Keratinocyte (primary cell): ENCODE data around the gene CGNL1. TPM values are rescaled to one million over a fixed set of nuclear protein-coding genes. Genes with fewer than 3 reads are reported as not detected.

Experiments used
- DNase-seq: peaks from one replicate; pipeline ENCODE4 v3.0.0-alpha.2; 2011; ENCODE audit warnings: low read depth, missing footprints, low spot score
- FAIRE-seq: peaks from 2 replicates; lab custom pipeline; 2011; peaks lifted over from hg19 to GRCh38; lab: Jason Lieb, UNC
- H2AFZ ChIP-seq: 2 replicates; pipeline ENCODE4 v1.6.0; 2012; ENCODE audit warnings: low read length, control low read depth, inconsistent platforms; ENCODE audit not compliant: control insufficient read depth
- H3K27ac ChIP-seq: 2 replicates; pipeline ENCODE4 v1.5.1; 2011; ENCODE audit warnings: low read length; ENCODE audit not compliant: control insufficient read depth, insufficient read depth
- H3K27me3 ChIP-seq: 3 replicates; pipeline ENCODE4 v1.6.0; 2011; ENCODE audit warnings: low read length; ENCODE audit not compliant: control insufficient read depth, insufficient read depth; ENCODE audit errors: extremely low read depth
- H3K36me3 ChIP-seq, 2 experiments: 2 replicates in 1 of 2; 3 replicates in 1 of 2; pipeline ENCODE4 v1.5.1; 2011; ENCODE audit warnings: low read length in 2 of 2, mild to moderate bottlenecking in 1 of 2; ENCODE audit not compliant: control insufficient read depth in 2 of 2, insufficient read depth in 2 of 2; ENCODE audit errors: extremely low read depth in 1 of 2
- H3K4me1 ChIP-seq: 3 replicates; pipeline ENCODE4 v1.5.1; 2011; ENCODE audit warnings: low read length; ENCODE audit not compliant: control insufficient read depth, insufficient read depth; ENCODE audit errors: extremely low read depth
- H3K4me2 ChIP-seq: 3 replicates; pipeline ENCODE4 v1.6.0; 2011; ENCODE audit warnings: low read depth, low read length; ENCODE audit not compliant: control insufficient read depth, insufficient read depth; ENCODE audit errors: extremely low read depth
- H3K4me3 ChIP-seq, 3 experiments: fragments of 200-600 bp in 1 of 3; sonication (generic) in 1 of 3; 2 replicates in 2 of 3; 3 replicates in 1 of 3; pipeline ENCODE4 v1.5.1; 2011 to 2016; ENCODE audit warnings: low read length in 3 of 3, mild to moderate bottlenecking in 3 of 3, control low read depth in 2 of 3, inconsistent platforms in 1 of 3, low read depth in 1 of 3, mixed read lengths in 1 of 3, mixed run types in 1 of 3, moderate library complexity in 1 of 3; ENCODE audit not compliant: control insufficient read depth in 2 of 3, insufficient read depth in 2 of 3; ENCODE audit errors: extremely low read depth in 1 of 3
- H3K79me2 ChIP-seq: 2 replicates; pipeline ENCODE4 v1.6.0; 2012; ENCODE audit warnings: low read length; ENCODE audit not compliant: control insufficient read depth, insufficient read depth
- H3K9ac ChIP-seq: 3 replicates; pipeline ENCODE4 v1.6.0; 2011; ENCODE audit warnings: low read length; ENCODE audit not compliant: control insufficient read depth, insufficient read depth; ENCODE audit errors: extremely low read depth
- H3K9me1 ChIP-seq: 3 replicates; pipeline ENCODE4 v1.6.0; 2011; ENCODE audit warnings: low read length; ENCODE audit not compliant: control insufficient read depth, insufficient read depth; ENCODE audit errors: extremely low read depth
- H3K9me3 ChIP-seq: 2 replicates; pipeline ENCODE4 v1.5.1; 2012; ENCODE audit warnings: low read depth, low read length; ENCODE audit not compliant: control insufficient read depth
- H4K20me1 ChIP-seq: 3 replicates; pipeline ENCODE4 v1.6.0; 2011; ENCODE audit warnings: low read length; ENCODE audit not compliant: control insufficient read depth, insufficient read depth; ENCODE audit errors: extremely low read depth
- CTCF ChIP-seq, 3 experiments: IDR thresholded peaks in 1 of 3; conservative IDR thresholded peaks in 1 of 3; optimal IDR thresholded peaks in 1 of 3; 2 replicates in 2 of 3; 3 replicates in 1 of 3; pipeline versions ENCODE3 to v1.5.1; 2011; ENCODE audit warnings: low read length in 3 of 3, mild to moderate bottlenecking in 3 of 3, moderate library complexity in 2 of 3, control low read depth in 1 of 3, inconsistent platforms in 1 of 3; ENCODE audit not compliant: insufficient read depth in 2 of 3; ENCODE audit errors: extremely low read depth in 1 of 3
- EZH2 ChIP-seq: IDR thresholded peaks from one replicate; pipeline ENCODE4 v1.6.1; 2012; ENCODE audit warnings: inconsistent platforms, mild to moderate bottlenecking, low read length, moderate library complexity
- dilution Hi-C: fragments of 300-500 bp; cut with MboI; formaldehyde crosslinking; loops from one replicate; pipeline ENCODE4 v1.7.0; 2020; ENCODE audit warnings: low sequenced_read_pairs; ENCODE audit not compliant: extremely low pct_ligation_motif_present
- polyA plus RNA-seq, 5 experiments: library from polyadenylated mRNA; depleted of rRNA in 3 of 5; stranded (reverse) in 3 of 5; stranded (forward) in 1 of 5; unstranded in 1 of 5; fragments of >200 nt; gene quantifications; 1 replicate in 1 of 5; 2 replicates in 3 of 5; 3 replicates in 1 of 5; pipeline versions ENCODE4 v1.2.1 to v1.2.3, GENCODE V29; 2011 to 2012; ENCODE audit warnings: missing spikeins in 2 of 5, low read depth in 1 of 5, low replicate concordance in 1 of 5

Gene CGNL1
- polyA plus RNA-seq, 1 donor (not counting 4 experiments of a cell fraction or from before 2014, with no cell fraction given) = 0.05 TPM

DNA sequence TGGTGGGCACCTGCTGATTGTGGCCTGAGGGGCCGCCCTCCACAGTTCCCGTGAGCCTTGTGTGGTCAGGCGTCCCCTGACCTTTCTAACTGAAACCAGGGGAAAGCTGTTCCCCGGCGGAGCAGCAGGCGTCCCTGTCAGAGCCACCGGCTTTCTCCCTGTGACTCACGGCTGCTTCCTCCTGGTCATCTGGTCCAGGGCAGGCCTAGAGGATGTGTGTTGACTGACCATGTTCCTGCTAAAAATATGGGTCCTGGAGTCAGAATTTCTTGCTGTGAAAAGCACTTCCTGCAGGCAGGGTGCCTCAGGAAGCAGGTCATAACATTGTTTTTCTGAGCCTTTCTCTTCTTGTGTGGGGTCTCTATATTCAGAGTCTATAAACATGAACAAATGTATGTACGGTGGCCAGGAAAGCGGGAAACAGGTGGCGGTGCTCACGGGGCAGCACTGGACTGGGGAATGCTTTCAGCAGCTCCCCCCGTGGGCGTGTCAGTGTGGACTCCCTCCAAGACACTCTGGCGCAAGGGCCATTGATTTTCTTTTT is 38.4 kb upstream of the CGNL1 start:
- Histone ChIP-seq H3K9ac (no peak overlapping the region), H3K27ac (no peak overlapping the region), H3K9me1 (no peaks in the 10 kb centered on the region), H3K27me3 (no peaks in the 10 kb centered on the region), H3K4me1 (peaks cover 13% of the 10 kb centered on the region), H3K79me2 (no peaks in the 10 kb centered on the region), H3K4me3 (no peak overlapping the region), H3K9me3 (no peaks in the 10 kb centered on the region), H2AFZ (no peak overlapping the region), H4K20me1 (no peaks in the 10 kb centered on the region), H3K36me3 (no peaks in the 10 kb centered on the region), H3K4me2 (no peak overlapping the region)
- no peak for TF ChIP-seq EZH2
- no peak for TF ChIP-seq CTCF (optimal IDR thresholded peaks at IDR 0.05 in 1 of 3, IDR thresholded peaks at IDR 0.05 in 1 of 3, conservative IDR thresholded peaks at IDR 0.05 in 1 of 3; ENCODE audit: extremely low read depth in 1 of 3, insufficient read depth in 2 of 3, low read length in 3 of 3)
- FAIRE-seq (no peak), DNase-seq (no peak)
- dilution Hi-C loops = loop anchor here (25.0 kb wide), 1 partner anchor 199 kb away; no protein-coding TSS in a partner anchor

GRCh38 chr15:57339321-57339720 is 37.0 kb upstream of the CGNL1 start:
- H3K4me2 ChIP-seq = no peak overlapping the region
- no peaks in the 10 kb centered on the region for H3K9me3 ChIP-seq
- H3K36me3 ChIP-seq = no peaks in the 10 kb centered on the region
- no peaks in the 10 kb centered on the region for H3K9me1 ChIP-seq
- FAIRE-seq (no peak), DNase-seq (no peak)
- H4K20me1 ChIP-seq = no peaks in the 10 kb centered on the region
- no peak overlapping the region for H3K27ac ChIP-seq
- no peak for TF ChIP-seq EZH2
- TF ChIP-seq CTCF (optimal IDR thresholded peaks at IDR 0.05 in 1 of 3, IDR thresholded peaks at IDR 0.05 in 1 of 3, conservative IDR thresholded peaks at IDR 0.05 in 1 of 3; ENCODE audit: extremely low read depth in 1 of 3, insufficient read depth in 2 of 3, low read length in 3 of 3) = no peak
- dilution Hi-C loops = loop anchor here (25.0 kb wide), 1 partner anchor 198 kb away; no protein-coding TSS in a partner anchor
- no peak overlapping the region for H3K4me3 ChIP-seq
- H3K4me1 ChIP-seq = peaks cover 3% of the 10 kb centered on the region
- H2AFZ ChIP-seq = no peak overlapping the region
- H3K9ac ChIP-seq = no peak overlapping the region
- no peaks in the 10 kb centered on the region for H3K79me2 ChIP-seq
- H3K27me3 ChIP-seq = no peaks in the 10 kb centered on the region
